Stimulated activated CD8-positive, alpha-beta memory T cell treated with anti-CD3 and anti-CD28 coated beads, Interleukin-7, amount 100 ng/mL, for 4 hours (primary cell): ENCODE data around the gene ALPK3.

Source experiments
- DNase-seq, 2 donors: peaks; one replicate each; pipeline ENCODE4 v3.0.0-alpha.2; 2020; ENCODE audit warnings: low read depth in 2 of 2

Gene ALPK3

GRCh38 chr15:84799511-84800187, 17.5 kb upstream of the ALPK3 start:
- DNase-seq: no peak

GRCh38 chr15:84800365-84800806, 16.8 kb upstream of the ALPK3 start:
- no peak for DNase-seq

GRCh38 chr15:84804005-84804900, 12.9 kb upstream of the ALPK3 start:
- no peak for DNase-seq

- DNase-seq: no peak
Measured at GRCh38 chr15:84805221-84805620, 11.9 kb upstream of the ALPK3 start.

GRCh38 chr15:84807228-84807627, 9.9 kb upstream of the ALPK3 start:
- no peak for DNase-seq

GRCh38 chr15:84810073-84810840, 6.9 kb upstream of the ALPK3 start:
- no peak for DNase-seq

- DNase-seq: no peak
Measured at GRCh38 chr15:84811151-84811550, 6.0 kb upstream of the ALPK3 start.

GRCh38 chr15:84811828-84812227, 5.3 kb upstream of the ALPK3 start:
- no peak for DNase-seq

- no peak for DNase-seq
Measured at GRCh38 chr15:84812842-84813241, 4.3 kb upstream of the ALPK3 start.

- DNase-seq: no peak
Measured at GRCh38 chr15:84813435-84813834, 3.7 kb upstream of the ALPK3 start.

GRCh38 chr15:84813931-84814330, 3.2 kb upstream of the ALPK3 start:
- no peak for DNase-seq

GRCh38 chr15:84814916-84815315, 2.2 kb upstream of the ALPK3 start:
- DNase-seq: no peak

- DNase-seq: no peak
Measured at GRCh38 chr15:84817466-84818081, 418 bp downstream of the ALPK3 start.

- no peak for DNase-seq
Measured at GRCh38 chr15:84818261-84819131, 1.3 kb downstream of the ALPK3 start.

GRCh38 chr15:84819291-84819768, 2.2 kb downstream of the ALPK3 start:
- no peak for DNase-seq

- no peak for DNase-seq
Measured at GRCh38 chr15:84819791-84820190, 2.6 kb downstream of the ALPK3 start.

GRCh38 chr15:84821501-84822021, 4.4 kb downstream of the ALPK3 start:
- DNase-seq: no peak

- no peak for DNase-seq
Measured at GRCh38 chr15:84822653-84823281, 5.6 kb downstream of the ALPK3 start.

GRCh38 chr15:84823282-84823878, 6.2 kb downstream of the ALPK3 start:
- no peak for DNase-seq
